Measurements from ENCODE around the gene ATP8A2. TPM values are rescaled to one million over a fixed set of nuclear protein-coding genes. Genes with fewer than 3 reads are reported as not detected.

Gene ATP8A2
- total RNA-seq, 1 donor from 2014 or later = 0.40 TPM

GRCh38 chr13:25869941-25870340 lies 498.2 kb downstream of the ATP8A2 start:
- Mint-ChIP-seq H3K27me3 (peaks cover 5% of the 10 kb centered on the region), H3K4me1 (peaks cover 44% of the 10 kb centered on the region), H3K9me3 (peaks cover 17% of the 10 kb centered on the region), H3K36me3 (ENCODE audit: low read depth) (peaks cover 8% of the 10 kb centered on the region), H3K4me3 (no peak overlapping the region), H3K27ac (no peak overlapping the region)
- DNase-seq = no peak
- intact Hi-C loops (cut with micrococcal nuclease) = loop anchor here (10.0 kb wide), 1 partner anchor 585 kb away; the partner anchor contains the start of gene MTMR6

GRCh38 chr13:25871389-25872125 lies 499.8 kb downstream of the ATP8A2 start:
- Mint-ChIP-seq H3K36me3 (ENCODE audit: low read depth) (peaks cover 8% of the 10 kb centered on the region), H3K4me3 (no peak overlapping the region), H3K27ac (peak overlapping the region; percentile 40), H3K27me3 (no peaks in the 10 kb centered on the region), H3K4me1 (peaks cover 50% of the 10 kb centered on the region), H3K9me3 (peaks cover 17% of the 10 kb centered on the region)
- intact Hi-C loops (cut with micrococcal nuclease) = loop anchor here (10.0 kb wide), 1 partner anchor 587 kb away; the partner anchor contains the start of gene MTMR6
- no peak for DNase-seq

- H3K27ac Mint-ChIP-seq = peak overlapping the region; percentile 68
- DNase-seq = no peak
- peaks cover 17% of the 10 kb centered on the region for H3K9me3 Mint-ChIP-seq
- H3K4me3 Mint-ChIP-seq = peak overlapping the region; percentile 32
- no peaks in the 10 kb centered on the region for H3K27me3 Mint-ChIP-seq
- intact Hi-C loops (cut with micrococcal nuclease) = loop anchor here (1.0 to 10.0 kb wide), 3 partner anchors 15 to 588 kb away; partner anchors contain the start of gene MTMR6
- peaks cover 57% of the 10 kb centered on the region for H3K4me1 Mint-ChIP-seq
- peaks cover 8% of the 10 kb centered on the region for H3K36me3 Mint-ChIP-seq (ENCODE audit: low read depth)
These were observed 500.9 kb downstream of the ATP8A2 start for GRCh38 chr13:25872481-25873241.

- no peak for DNase-seq
- H3K27ac Mint-ChIP-seq = peak overlapping the region; percentile 68
- no peaks in the 10 kb centered on the region for H3K27me3 Mint-ChIP-seq
- intact Hi-C loops (cut with micrococcal nuclease) = loop anchor here (1.0 to 10.0 kb wide), 3 partner anchors 14 to 588 kb away; partner anchors contain the start of gene MTMR6
- peak overlapping the region; percentile 32 for H3K4me3 Mint-ChIP-seq
- peaks cover 17% of the 10 kb centered on the region for H3K9me3 Mint-ChIP-seq
- H3K36me3 Mint-ChIP-seq (ENCODE audit: low read depth) = peaks cover 8% of the 10 kb centered on the region
- H3K4me1 Mint-ChIP-seq = peaks cover 62% of the 10 kb centered on the region
These were observed 501.5 kb downstream of the ATP8A2 start for GRCh38 chr13:25873242-25873612.

GRCh38 chr13:25874064-25874737 lies 502.4 kb downstream of the ATP8A2 start:
- intact Hi-C loops (cut with micrococcal nuclease) = loop anchor here (10.0 kb wide), 1 partner anchor 589 kb away; the partner anchor contains the start of gene MTMR6
- Mint-ChIP-seq H3K9me3 (peaks cover 17% of the 10 kb centered on the region), H3K36me3 (ENCODE audit: low read depth) (peaks cover 8% of the 10 kb centered on the region), H3K27ac (peak overlapping the region; percentile 17), H3K27me3 (no peaks in the 10 kb centered on the region), H3K4me3 (peak overlapping the region; percentile 54), H3K4me1 (peaks cover 62% of the 10 kb centered on the region)
- no peak for DNase-seq

- Mint-ChIP-seq H3K27me3 (no peaks in the 10 kb centered on the region), H3K4me3 (peak overlapping the region; percentile 54), H3K9me3 (peaks cover 17% of the 10 kb centered on the region), H3K4me1 (peaks cover 62% of the 10 kb centered on the region), H3K27ac (peak overlapping the region; percentile 17), H3K36me3 (ENCODE audit: low read depth) (peaks cover 8% of the 10 kb centered on the region)
- intact Hi-C loops (cut with micrococcal nuclease) = loop anchor here (1.0 to 10.0 kb wide), 2 partner anchors 26 to 590 kb away; partner anchors contain the start of gene MTMR6
- peak; percentile 89 for DNase-seq
These were observed 503.1 kb downstream of the ATP8A2 start for GRCh38 chr13:25874907-25875306.

GRCh38 chr13:25876247-25876646 lies 504.5 kb downstream of the ATP8A2 start:
- intact Hi-C loops (cut with micrococcal nuclease) = loop anchor here (10.0 kb wide), 1 partner anchor 591 kb away; the partner anchor contains the start of gene MTMR6
- H3K9me3 Mint-ChIP-seq = peaks cover 17% of the 10 kb centered on the region

GRCh38 chr13:25879466-25879865 lies 507.7 kb downstream of the ATP8A2 start:
- Mint-ChIP-seq H3K4me3 (no peak overlapping the region), H3K27me3 (no peaks in the 10 kb centered on the region), H3K9me3 (peaks cover 4% of the 10 kb centered on the region), H3K4me1 (peaks cover 50% of the 10 kb centered on the region), H3K27ac (no peak overlapping the region), H3K36me3 (ENCODE audit: low read depth) (peaks cover 2% of the 10 kb centered on the region)
- DNase-seq = no peak
- intact Hi-C loops (cut with micrococcal nuclease) = loop anchor here (10.0 kb wide), 1 partner anchor 595 kb away; the partner anchor contains the start of gene MTMR6

More at GRCh38 chr13:25876247-25876646, 504.5 kb downstream of the ATP8A2 start:
- no peak overlapping the region for H3K4me3 Mint-ChIP-seq
- no peak for DNase-seq
- no peaks in the 10 kb centered on the region for H3K27me3 Mint-ChIP-seq
- H3K4me1 Mint-ChIP-seq = peaks cover 60% of the 10 kb centered on the region
- no peak overlapping the region for H3K27ac Mint-ChIP-seq
- H3K36me3 Mint-ChIP-seq (ENCODE audit: low read depth) = peaks cover 8% of the 10 kb centered on the region

GRCh38 chr13:25881136-25881926 lies 509.6 kb downstream of the ATP8A2 start:
- H3K27ac Mint-ChIP-seq = no peak overlapping the region
- intact Hi-C loops (cut with micrococcal nuclease) = no loop called here
- no peaks in the 10 kb centered on the region for H3K9me3 Mint-ChIP-seq
- no peaks in the 10 kb centered on the region for H3K27me3 Mint-ChIP-seq
- no peaks in the 10 kb centered on the region for H3K36me3 Mint-ChIP-seq (ENCODE audit: low read depth)
- no peak for DNase-seq
- H3K4me1 Mint-ChIP-seq = peaks cover 40% of the 10 kb centered on the region
- H3K4me3 Mint-ChIP-seq = no peak overlapping the region

- DNase-seq = no peak
- intact Hi-C loops (cut with micrococcal nuclease) = no loop called here
- peaks cover 46% of the 10 kb centered on the region for H3K4me1 Mint-ChIP-seq
- H3K4me3 Mint-ChIP-seq = no peak overlapping the region
- H3K9me3 Mint-ChIP-seq = no peaks in the 10 kb centered on the region
- H3K27me3 Mint-ChIP-seq = no peaks in the 10 kb centered on the region
- no peak overlapping the region for H3K27ac Mint-ChIP-seq
- no peaks in the 10 kb centered on the region for H3K36me3 Mint-ChIP-seq (ENCODE audit: low read depth)
These were observed 510.2 kb downstream of the ATP8A2 start for GRCh38 chr13:25881971-25882451.

- Mint-ChIP-seq H3K4me3 (no peak overlapping the region), H3K27me3 (no peaks in the 10 kb centered on the region), H3K27ac (no peak overlapping the region), H3K4me1 (peaks cover 44% of the 10 kb centered on the region), H3K9me3 (no peaks in the 10 kb centered on the region), H3K36me3 (ENCODE audit: low read depth) (no peaks in the 10 kb centered on the region)
- intact Hi-C loops (cut with micrococcal nuclease) = no loop called here
- peak; percentile 81 for DNase-seq
These were observed 510.9 kb downstream of the ATP8A2 start for GRCh38 chr13:25882466-25883357.

GRCh38 chr13:25885418-25885817 lies 513.6 kb downstream of the ATP8A2 start:
- Mint-ChIP-seq H3K9me3 (peaks cover 3% of the 10 kb centered on the region), H3K27ac (no peak overlapping the region), H3K36me3 (ENCODE audit: low read depth) (peaks cover 2% of the 10 kb centered on the region), H3K27me3 (no peaks in the 10 kb centered on the region), H3K4me3 (no peak overlapping the region), H3K4me1 (peaks cover 46% of the 10 kb centered on the region)
- intact Hi-C loops (cut with micrococcal nuclease) = loop anchor here (5.0 kb wide), 1 partner anchor 123 kb away; no protein-coding TSS in a partner anchor
- DNase-seq = no peak

Data from activated CD4-positive, alpha-beta T cell treated with anti-CD3 and anti-CD28 coated beads, Interleukin-2, amount 10 ng/mL, durations not matched to agents 24 days and 14 days (primary cell).